GM12892 (cell line): ENCODE measurements around the gene LHFPL6.

Source experiments
- POLR2AphosphoS5 ChIP-seq: IDR thresholded peaks from 2 replicates; pipeline ENCODE4 v1.6.1; 2011; ENCODE audit warnings: low read depth, low read length, control low read depth
- TAF1 ChIP-seq: IDR thresholded peaks from 2 replicates; pipeline ENCODE4 v1.6.1; 2011; ENCODE audit warnings: low read depth, mild to moderate bottlenecking, control low read depth, low read length, borderline replicate concordance

DNA sequence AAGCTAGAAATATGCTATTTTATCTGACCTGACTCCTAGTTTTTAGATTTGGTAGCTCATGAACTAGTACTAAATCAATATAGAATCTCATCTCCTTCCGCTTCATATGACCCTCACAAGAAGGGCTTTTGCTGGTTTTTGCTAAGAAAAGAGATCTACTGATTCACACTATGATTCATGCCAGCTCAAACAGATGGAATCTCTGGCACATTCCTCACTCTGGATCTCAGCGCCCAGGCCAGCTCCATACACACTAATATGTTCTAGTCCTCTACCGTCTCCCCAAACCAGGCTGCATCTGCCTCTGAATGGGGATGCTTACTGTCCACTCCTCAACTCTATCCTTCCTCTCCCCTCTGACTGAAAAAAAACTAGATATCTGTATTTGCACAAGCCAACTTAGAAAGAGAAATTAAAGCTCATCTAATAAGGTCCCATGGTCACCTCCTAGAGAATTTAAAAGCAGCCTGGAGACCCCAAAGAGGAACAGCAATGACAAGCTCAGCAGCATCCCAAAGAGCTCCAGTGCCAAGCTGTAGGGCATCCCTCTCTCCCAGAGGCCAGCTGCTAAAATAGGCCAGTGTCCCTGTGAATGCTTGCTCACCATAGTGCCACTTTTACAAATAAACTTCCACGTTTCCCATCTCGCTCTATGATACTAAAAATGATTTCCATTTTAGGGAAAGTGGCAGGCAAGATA, 74.9 kb downstream of the LHFPL6 start:
- no peak for TF ChIP-seq TAF1
- TF ChIP-seq POLR2AphosphoS5: no peak
